ENCODE measurements around the gene CDH22.

Gene CDH22

DNA sequence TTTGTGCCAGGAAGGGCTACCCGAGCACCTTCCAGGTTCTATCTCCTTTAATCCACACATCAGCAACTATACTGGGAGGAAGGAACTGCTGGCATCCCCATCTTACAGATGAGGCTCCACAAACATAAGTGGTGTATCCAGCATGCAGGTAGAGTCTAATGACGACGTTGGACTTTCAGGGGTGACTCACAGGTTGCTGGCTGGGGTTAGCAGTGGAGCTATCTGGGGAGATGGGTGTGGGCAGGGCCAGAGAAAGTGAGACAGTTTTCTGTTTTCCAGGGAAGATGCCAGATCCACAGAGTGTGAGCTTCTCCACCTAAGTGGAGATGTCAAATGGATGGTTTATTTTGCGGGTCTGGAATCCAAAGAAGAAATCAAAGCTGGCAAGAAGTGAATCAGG, 31.8 kb downstream of the CDH22 start:
- Histone ChIP-seq H3K9ac (ENCODE audit: low read depth, low read length) (no peak overlapping the region), H3K27ac (ENCODE audit: low read depth, low read length) (no peak overlapping the region), H3K4me1 (ENCODE audit: control insufficient read depth, insufficient read depth, low read length) (peaks cover 8% of the 10 kb centered on the region), H3K36me3 (ENCODE audit: control insufficient read depth, insufficient read depth, low read length) (no peaks in the 10 kb centered on the region), H3K9me3 (ENCODE audit: control insufficient read depth, insufficient read depth, low read length) (no peaks in the 10 kb centered on the region), H3K4me3 (ENCODE audit: low read depth, low read length) (no peak overlapping the region), H3K27me3 (ENCODE audit: control insufficient read depth, insufficient read depth, low read length) (no peaks in the 10 kb centered on the region)

DNA sequence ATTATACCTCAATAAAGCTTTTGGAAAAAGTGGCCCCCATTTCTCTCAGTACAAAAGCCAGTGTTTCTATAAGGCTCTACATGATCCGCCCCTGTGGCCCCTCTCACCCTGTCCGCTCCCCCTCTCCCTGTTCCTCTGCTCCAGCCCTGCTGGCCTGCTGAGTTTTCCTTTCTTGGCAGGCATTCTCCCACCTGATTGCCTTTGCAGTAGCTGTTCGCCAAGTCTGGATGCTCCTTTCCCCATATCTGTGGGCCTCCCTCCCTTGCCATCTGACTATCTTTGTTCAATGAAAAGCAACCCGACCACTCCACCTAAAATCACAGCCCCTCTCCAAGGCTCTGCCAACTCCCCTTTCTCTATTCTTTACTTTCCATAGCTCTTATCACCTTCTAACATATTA, 33.2 kb downstream of the CDH22 start:
- Histone ChIP-seq H3K27me3 (ENCODE audit: control insufficient read depth, insufficient read depth, low read length) (no peaks in the 10 kb centered on the region), H3K9ac (ENCODE audit: low read depth, low read length) (no peak overlapping the region), H3K9me3 (ENCODE audit: control insufficient read depth, insufficient read depth, low read length) (no peaks in the 10 kb centered on the region)

DNA sequence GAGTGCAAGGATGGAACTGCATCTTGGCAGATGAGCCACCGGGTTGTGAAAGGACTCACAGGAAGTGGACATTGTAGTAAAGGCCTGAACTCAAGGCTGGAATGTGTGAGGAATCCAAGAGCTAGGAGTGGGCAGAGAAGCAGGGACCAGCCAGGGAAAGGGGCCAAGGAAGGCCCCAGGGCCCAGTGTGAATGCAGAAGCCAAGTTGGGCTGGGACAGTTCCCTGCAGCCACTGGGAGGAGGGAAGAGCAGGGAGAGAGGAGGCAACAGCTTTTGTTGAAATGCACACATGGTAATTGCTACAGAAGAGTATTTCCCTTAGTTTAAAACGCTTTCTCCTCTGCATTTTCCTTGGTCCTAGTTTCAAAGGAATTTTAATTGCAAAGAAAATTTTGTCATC, 34.6 kb downstream of the CDH22 start:
- no peak overlapping the region for H3K27ac ChIP-seq (ENCODE audit: low read depth, low read length)
- no peak overlapping the region for H3K4me3 ChIP-seq (ENCODE audit: low read depth, low read length)
- no peaks in the 10 kb centered on the region for H3K27me3 ChIP-seq (ENCODE audit: control insufficient read depth, insufficient read depth, low read length)
- no peak overlapping the region for H3K9ac ChIP-seq (ENCODE audit: low read depth, low read length)
- H3K4me1 ChIP-seq (ENCODE audit: control insufficient read depth, insufficient read depth, low read length) = peaks cover 8% of the 10 kb centered on the region
- H3K9me3 ChIP-seq (ENCODE audit: control insufficient read depth, insufficient read depth, low read length) = no peaks in the 10 kb centered on the region
- no peaks in the 10 kb centered on the region for H3K36me3 ChIP-seq (ENCODE audit: control insufficient read depth, insufficient read depth, low read length)

More for the DNA sequence above, 33.2 kb downstream of the CDH22 start:
- Histone ChIP-seq H3K36me3 (ENCODE audit: control insufficient read depth, insufficient read depth, low read length) (no peaks in the 10 kb centered on the region), H3K27ac (ENCODE audit: low read depth, low read length) (no peak overlapping the region), H3K4me3 (ENCODE audit: low read depth, low read length) (no peak overlapping the region), H3K4me1 (ENCODE audit: control insufficient read depth, insufficient read depth, low read length) (peaks cover 8% of the 10 kb centered on the region)

DNA sequence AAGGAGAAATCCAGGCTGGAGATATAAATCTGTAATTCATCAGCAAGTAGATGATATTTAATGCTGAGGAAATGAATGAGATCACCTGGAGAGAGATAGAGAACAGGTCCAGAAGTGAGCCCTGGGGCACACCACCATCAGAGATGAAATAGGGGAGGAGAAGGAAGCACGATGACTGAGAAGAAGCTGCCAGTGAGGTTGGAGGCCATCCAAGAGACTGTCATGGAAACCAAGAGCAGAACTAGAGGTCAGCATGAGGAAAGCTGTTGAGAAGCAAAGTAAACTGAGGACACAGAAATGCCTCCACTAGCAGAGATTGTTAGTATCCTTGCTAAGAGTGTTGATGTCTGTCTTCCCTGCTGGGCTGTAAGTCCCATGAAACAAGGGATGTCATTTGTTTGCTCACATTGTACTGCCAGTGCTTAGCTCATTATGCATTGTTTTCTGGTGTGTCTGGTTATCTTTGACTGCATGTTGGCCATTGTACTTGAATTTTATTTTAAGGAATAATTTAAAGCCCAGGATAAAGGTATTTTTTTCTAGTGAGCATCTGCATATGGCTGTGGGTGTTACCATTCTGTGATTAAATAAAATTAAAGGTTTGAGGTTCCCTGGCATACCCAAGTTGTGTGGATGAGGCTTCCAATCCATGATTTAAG, 35.8 kb downstream of the CDH22 start:
- H3K27me3 ChIP-seq (ENCODE audit: control insufficient read depth, insufficient read depth, low read length) = no peaks in the 10 kb centered on the region
- H3K4me3 ChIP-seq (ENCODE audit: low read depth, low read length) = no peak overlapping the region
- H3K9ac ChIP-seq (ENCODE audit: low read depth, low read length) = no peak overlapping the region
- H3K36me3 ChIP-seq (ENCODE audit: control insufficient read depth, insufficient read depth, low read length) = no peaks in the 10 kb centered on the region
- H3K27ac ChIP-seq (ENCODE audit: low read depth, low read length) = no peak overlapping the region
- no peaks in the 10 kb centered on the region for H3K9me3 ChIP-seq (ENCODE audit: control insufficient read depth, insufficient read depth, low read length)
- peaks cover 8% of the 10 kb centered on the region for H3K4me1 ChIP-seq (ENCODE audit: control insufficient read depth, insufficient read depth, low read length)

DNA sequence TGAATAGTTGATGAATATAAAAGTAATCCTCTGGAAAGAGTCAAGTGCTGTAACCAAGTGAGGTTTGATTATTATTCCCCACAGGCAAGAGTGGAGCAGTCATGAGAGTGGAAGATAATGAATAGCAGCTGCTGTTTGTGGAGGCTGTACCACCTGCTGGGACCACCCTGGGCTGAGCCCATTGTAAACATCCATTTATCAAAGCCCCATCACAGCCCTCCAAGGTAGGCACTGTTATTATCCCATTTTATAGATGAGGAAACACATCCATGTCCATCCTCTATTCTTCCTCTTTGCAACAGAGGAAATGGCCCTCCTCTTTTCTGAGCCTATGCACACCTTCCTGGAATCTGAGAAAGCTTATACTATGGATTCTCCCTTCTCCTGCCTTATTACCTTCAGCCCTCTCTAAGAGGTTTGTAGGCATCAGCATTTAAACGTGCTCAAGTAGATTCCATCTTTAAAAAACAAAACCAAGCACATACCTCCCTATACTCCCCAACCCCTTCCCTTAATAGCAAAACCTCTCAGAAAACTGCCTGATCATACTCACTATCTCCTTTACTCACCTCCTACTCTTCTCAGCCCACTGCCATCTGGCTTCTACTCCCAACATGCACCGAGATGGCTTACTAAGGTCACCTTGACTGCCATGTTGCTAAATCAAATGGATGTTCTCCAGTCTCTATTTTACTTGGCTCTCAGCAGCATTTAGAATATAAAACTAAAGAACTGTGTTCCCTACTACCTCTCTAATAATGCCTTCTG, 37.1 kb downstream of the CDH22 start:
- no peaks in the 10 kb centered on the region for H3K27me3 ChIP-seq (ENCODE audit: control insufficient read depth, insufficient read depth, low read length)
- no peaks in the 10 kb centered on the region for H3K9me3 ChIP-seq (ENCODE audit: control insufficient read depth, insufficient read depth, low read length)
- H3K36me3 ChIP-seq (ENCODE audit: control insufficient read depth, insufficient read depth, low read length) = no peaks in the 10 kb centered on the region
- peaks cover 8% of the 10 kb centered on the region for H3K4me1 ChIP-seq (ENCODE audit: control insufficient read depth, insufficient read depth, low read length)
- no peak overlapping the region for H3K9ac ChIP-seq (ENCODE audit: low read depth, low read length)
- no peak overlapping the region for H3K27ac ChIP-seq (ENCODE audit: low read depth, low read length)
- H3K4me3 ChIP-seq (ENCODE audit: low read depth, low read length) = no peak overlapping the region

DNA sequence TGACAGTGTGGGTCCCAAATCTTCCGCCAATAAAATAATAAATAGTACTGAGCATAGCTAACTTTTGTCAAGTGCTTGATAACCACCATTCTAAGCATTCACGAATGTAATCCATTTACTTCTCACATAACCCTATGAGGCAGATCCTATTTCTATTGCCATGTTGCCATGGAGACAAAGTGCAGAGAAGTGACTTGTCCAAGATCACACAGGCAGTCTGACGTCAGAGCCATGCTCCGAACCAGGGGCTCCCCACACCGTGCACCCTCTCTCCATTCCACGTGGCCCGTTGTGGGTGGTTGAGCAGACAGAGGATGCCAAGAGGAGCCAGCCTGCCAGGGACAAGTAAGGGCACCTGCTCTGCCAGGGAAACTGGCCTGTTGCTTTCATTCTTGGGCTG, 38.9 kb downstream of the CDH22 start:
- Histone ChIP-seq H3K9ac (ENCODE audit: low read depth, low read length) (no peak overlapping the region), H3K36me3 (ENCODE audit: control insufficient read depth, insufficient read depth, low read length) (no peaks in the 10 kb centered on the region), H3K27ac (ENCODE audit: low read depth, low read length) (no peak overlapping the region), H3K4me1 (ENCODE audit: control insufficient read depth, insufficient read depth, low read length) (peaks cover 8% of the 10 kb centered on the region), H3K4me3 (ENCODE audit: low read depth, low read length) (no peak overlapping the region), H3K27me3 (ENCODE audit: control insufficient read depth, insufficient read depth, low read length) (no peaks in the 10 kb centered on the region), H3K9me3 (ENCODE audit: control insufficient read depth, insufficient read depth, low read length) (no peaks in the 10 kb centered on the region)

DNA sequence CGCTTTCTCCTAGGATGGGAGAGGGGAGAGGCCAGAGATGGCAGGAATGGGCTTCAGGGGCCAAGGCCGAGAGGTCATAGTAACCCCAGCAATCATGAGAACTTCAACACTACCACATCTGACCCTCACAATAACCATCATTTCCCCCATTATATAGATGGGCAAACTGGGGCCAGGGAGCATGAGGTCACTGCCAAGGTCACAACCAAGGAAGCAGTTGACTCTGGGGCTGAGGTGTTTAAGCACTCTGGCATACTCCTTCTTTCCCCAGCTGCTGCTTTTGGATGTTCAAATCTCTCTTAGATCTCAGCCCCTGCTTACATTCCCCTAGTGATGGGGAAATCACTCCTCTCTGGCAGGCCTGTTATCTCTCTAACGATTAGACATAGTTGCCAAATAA, 39.6 kb downstream of the CDH22 start:
- Histone ChIP-seq H3K4me1 (ENCODE audit: control insufficient read depth, insufficient read depth, low read length) (peaks cover 3% of the 10 kb centered on the region), H3K9ac (ENCODE audit: low read depth, low read length) (no peak overlapping the region), H3K9me3 (ENCODE audit: control insufficient read depth, insufficient read depth, low read length) (no peaks in the 10 kb centered on the region), H3K27ac (ENCODE audit: low read depth, low read length) (no peak overlapping the region), H3K27me3 (ENCODE audit: control insufficient read depth, insufficient read depth, low read length) (no peaks in the 10 kb centered on the region), H3K36me3 (ENCODE audit: control insufficient read depth, insufficient read depth, low read length) (no peaks in the 10 kb centered on the region), H3K4me3 (ENCODE audit: low read depth, low read length) (no peak overlapping the region)

DNA sequence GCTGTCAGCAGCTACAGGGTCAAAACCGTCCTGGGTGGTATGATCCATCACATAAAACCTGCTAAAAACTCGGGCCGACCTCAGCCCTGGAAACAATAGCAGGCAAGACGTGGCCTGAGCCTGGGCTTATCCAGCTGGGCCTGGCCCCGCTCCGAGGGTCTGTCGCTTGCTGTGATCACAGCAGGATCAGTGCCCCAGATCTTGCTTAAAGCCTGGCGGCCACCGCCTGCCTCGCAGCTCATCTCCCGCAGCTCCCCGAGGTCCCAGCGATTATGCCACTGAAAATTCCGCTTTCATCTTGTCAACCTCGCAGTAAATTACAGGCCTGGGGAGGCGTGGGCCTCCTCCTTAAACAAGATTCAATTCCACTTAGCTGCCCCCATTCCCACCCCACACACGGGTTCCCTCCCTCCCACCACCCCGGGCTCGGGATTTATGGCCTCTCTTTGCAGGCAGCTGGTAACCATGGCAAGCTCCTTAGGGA, 40.1 kb downstream of the CDH22 start:
- Histone ChIP-seq H3K27ac (ENCODE audit: low read depth, low read length) (peak overlapping the region; percentile 42), H3K36me3 (ENCODE audit: control insufficient read depth, insufficient read depth, low read length) (no peaks in the 10 kb centered on the region), H3K4me3 (ENCODE audit: low read depth, low read length) (no peak overlapping the region), H3K9ac (ENCODE audit: low read depth, low read length) (no peak overlapping the region), H3K4me1 (ENCODE audit: control insufficient read depth, insufficient read depth, low read length) (no peaks in the 10 kb centered on the region; the same call in 1 of the 2 replicates), H3K27me3 (ENCODE audit: control insufficient read depth, insufficient read depth, low read length) (no peaks in the 10 kb centered on the region), H3K9me3 (ENCODE audit: control insufficient read depth, insufficient read depth, low read length) (no peaks in the 10 kb centered on the region)

DNA sequence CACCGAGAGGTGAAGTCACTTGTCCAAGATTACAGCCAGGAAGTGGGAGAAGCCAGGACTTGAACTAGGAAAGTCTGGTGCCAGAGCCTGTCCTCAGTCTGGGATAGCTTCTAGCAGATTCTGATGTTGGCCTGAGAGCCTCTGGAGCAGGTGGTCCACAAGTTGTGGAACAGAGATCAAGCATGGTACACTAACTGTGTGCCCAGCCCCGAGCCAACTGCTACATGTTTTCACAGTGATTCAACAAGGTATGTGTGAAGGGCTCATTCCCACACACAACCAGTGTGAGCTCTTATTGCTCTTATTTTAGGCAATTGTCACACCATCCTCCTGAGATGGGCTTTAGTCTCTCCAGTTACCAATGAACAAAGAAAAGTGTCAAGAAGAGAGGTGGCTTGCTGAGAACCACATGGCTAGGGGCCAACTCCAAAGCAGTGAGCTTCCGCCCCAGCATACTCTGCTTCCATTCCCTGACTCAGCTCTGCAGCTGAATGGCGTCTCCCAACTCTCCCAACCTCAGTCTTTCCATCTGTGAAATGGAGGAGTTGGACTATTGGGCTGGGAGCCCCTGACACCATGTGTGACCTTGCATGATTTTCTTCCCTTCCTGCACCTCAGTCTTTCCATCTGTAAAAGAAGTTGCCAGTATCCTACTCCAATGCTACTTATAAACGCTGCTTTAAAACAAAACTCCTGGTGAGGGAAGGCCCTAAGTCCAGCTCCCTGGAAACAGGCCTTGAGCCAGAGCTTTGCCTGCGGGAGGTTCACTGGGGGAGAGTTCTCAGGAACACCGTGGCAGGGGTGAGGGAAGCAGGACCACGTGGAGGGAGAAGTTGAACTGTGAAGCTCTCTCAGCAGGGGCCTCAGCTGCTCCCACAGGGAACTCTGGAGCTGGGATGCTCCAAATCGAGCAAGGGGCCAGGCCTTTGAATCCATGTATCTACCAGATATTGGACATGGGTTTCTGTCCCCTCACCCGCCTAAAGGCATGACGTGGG, 40.9 kb downstream of the CDH22 start:
- H3K4me3 ChIP-seq (ENCODE audit: low read depth, low read length) = no peak overlapping the region

DNA sequence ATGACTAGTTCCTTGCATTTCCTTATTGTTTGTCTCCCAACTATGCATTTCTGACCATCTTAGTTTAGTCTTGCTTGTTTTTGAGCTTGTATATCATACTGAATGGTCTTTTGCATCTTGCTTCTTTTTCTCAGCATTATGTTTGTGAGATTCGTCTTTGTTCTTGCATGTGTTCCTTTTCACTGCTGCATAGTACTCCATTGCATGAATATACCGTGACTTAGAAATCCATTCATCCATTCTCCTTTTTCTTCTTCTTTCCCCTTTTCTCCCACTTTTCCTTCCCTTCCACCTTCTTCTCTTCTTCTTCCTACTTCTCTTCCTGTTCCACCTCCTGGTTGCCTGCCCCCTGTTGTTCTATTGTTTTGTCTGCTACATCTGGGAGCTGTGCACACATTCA, 42.8 kb downstream of the CDH22 start:
- no peaks in the 10 kb centered on the region for H3K9me3 ChIP-seq (ENCODE audit: control insufficient read depth, insufficient read depth, low read length)
- H3K4me1 ChIP-seq (ENCODE audit: control insufficient read depth, insufficient read depth, low read length) = no peaks in the 10 kb centered on the region; the same call in 1 of the 2 replicates
- no peak overlapping the region for H3K27ac ChIP-seq (ENCODE audit: low read depth, low read length)
- H3K36me3 ChIP-seq (ENCODE audit: control insufficient read depth, insufficient read depth, low read length) = no peaks in the 10 kb centered on the region
- no peak overlapping the region for H3K9ac ChIP-seq (ENCODE audit: low read depth, low read length)
- H3K27me3 ChIP-seq (ENCODE audit: control insufficient read depth, insufficient read depth, low read length) = no peaks in the 10 kb centered on the region
- H3K4me3 ChIP-seq (ENCODE audit: low read depth, low read length) = no peak overlapping the region

More for the DNA sequence above, 40.9 kb downstream of the CDH22 start:
- Histone ChIP-seq H3K9ac (ENCODE audit: low read depth, low read length) (no peak overlapping the region), H3K27ac (ENCODE audit: low read depth, low read length) (peak overlapping the region; percentile 42), H3K36me3 (ENCODE audit: control insufficient read depth, insufficient read depth, low read length) (no peaks in the 10 kb centered on the region), H3K9me3 (ENCODE audit: control insufficient read depth, insufficient read depth, low read length) (no peaks in the 10 kb centered on the region), H3K27me3 (ENCODE audit: control insufficient read depth, insufficient read depth, low read length) (no peaks in the 10 kb centered on the region), H3K4me1 (ENCODE audit: control insufficient read depth, insufficient read depth, low read length) (no peaks in the 10 kb centered on the region; the same call in 1 of the 2 replicates)
